IPS-20b (cell line): ENCODE measurements around the gene DHX15.
"Not testable (repeated sequence)": the region's sequence is repeated elsewhere in the genome, so short reads cannot be mapped to it uniquely, and the experiment has no call there.

Experiments
- H3K27ac ChIP-seq: one replicate; pipeline ENCODE4 v1.5.1; 2013; ENCODE audit warnings: low read length
- H3K27me3 ChIP-seq: 2 replicates; pipeline ENCODE4 v1.6.1; 2013; ENCODE audit warnings: mild to moderate bottlenecking, low read length, inconsistent platforms; ENCODE audit not compliant: insufficient read depth
- H3K36me3 ChIP-seq: 2 replicates; pipeline ENCODE4 v1.6.1; 2013; ENCODE audit warnings: low read depth, mild to moderate bottlenecking, inconsistent platforms, low read length, moderate library complexity; ENCODE audit not compliant: insufficient read depth
- H3K4me1 ChIP-seq: 2 replicates; pipeline ENCODE4 v1.6.1; 2013; ENCODE audit warnings: mild to moderate bottlenecking, control low read depth, inconsistent platforms, low read length, moderate library complexity; ENCODE audit not compliant: insufficient read depth
- H3K4me3 ChIP-seq: 2 replicates; pipeline ENCODE4 v1.5.1; 2013; ENCODE audit warnings: mild to moderate bottlenecking, low read length, inconsistent platforms
- H3K9ac ChIP-seq: 2 replicates; pipeline ENCODE4 v1.6.1; 2013; ENCODE audit warnings: low read depth, mild to moderate bottlenecking, inconsistent platforms, low read length, moderate library complexity
- H3K9me3 ChIP-seq: 2 replicates; pipeline ENCODE4 v1.6.1; 2013; ENCODE audit warnings: mild to moderate bottlenecking, low read depth, low read length, inconsistent platforms; ENCODE audit not compliant: insufficient read depth

Gene DHX15

GRCh38 chr4:24507439-24507838 lies 76.9 kb downstream of the DHX15 start:
- Histone ChIP-seq H3K9me3 (no peaks in the 10 kb centered on the region), H3K36me3 (peaks cover 8% of the 10 kb centered on the region), H3K4me1 (peaks cover 33% of the 10 kb centered on the region), H3K27me3 (no peaks in the 10 kb centered on the region), H3K27ac (no peak overlapping the region), H3K4me3 (no peak overlapping the region), H3K9ac (no peak overlapping the region; the same call in 1 of the 2 replicates)

GRCh38 chr4:24503090-24503489 lies 81.3 kb downstream of the DHX15 start:
- not testable (repeated sequence) for H3K4me3 ChIP-seq, H3K9me3 ChIP-seq, H3K27me3 ChIP-seq, H3K27ac ChIP-seq, H3K9ac ChIP-seq, H3K4me1 ChIP-seq, H3K36me3 ChIP-seq

DNA sequence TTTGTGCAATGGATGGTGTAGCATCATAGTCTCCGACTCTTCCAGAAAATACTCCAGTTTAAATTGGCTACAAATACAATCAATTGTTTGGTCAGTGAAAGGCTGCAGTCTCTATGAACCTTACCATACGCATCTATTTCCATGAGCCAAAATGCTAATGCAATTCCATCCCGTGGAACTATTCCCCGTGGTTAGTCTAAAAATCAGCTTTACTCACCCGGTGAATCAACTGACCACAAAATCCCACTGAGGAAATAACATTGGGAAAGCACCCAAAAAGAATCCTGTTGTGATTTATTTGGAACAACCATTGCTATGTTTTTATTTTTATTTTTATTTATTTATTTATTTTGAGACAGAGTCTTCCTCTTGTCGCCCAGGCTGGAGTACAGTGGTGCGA lies 87.1 kb downstream of the DHX15 start:
- Histone ChIP-seq H3K36me3 (no peaks in the 10 kb centered on the region), H3K27me3 (no peaks in the 10 kb centered on the region), H3K4me3 (no peak overlapping the region), H3K4me1 (no peaks in the 10 kb centered on the region; the same call in 1 of the 2 replicates), H3K9me3 (peaks cover 6% of the 10 kb centered on the region; the same call in 1 of the 2 replicates), H3K9ac (no peak overlapping the region), H3K27ac (no peak overlapping the region)

DNA sequence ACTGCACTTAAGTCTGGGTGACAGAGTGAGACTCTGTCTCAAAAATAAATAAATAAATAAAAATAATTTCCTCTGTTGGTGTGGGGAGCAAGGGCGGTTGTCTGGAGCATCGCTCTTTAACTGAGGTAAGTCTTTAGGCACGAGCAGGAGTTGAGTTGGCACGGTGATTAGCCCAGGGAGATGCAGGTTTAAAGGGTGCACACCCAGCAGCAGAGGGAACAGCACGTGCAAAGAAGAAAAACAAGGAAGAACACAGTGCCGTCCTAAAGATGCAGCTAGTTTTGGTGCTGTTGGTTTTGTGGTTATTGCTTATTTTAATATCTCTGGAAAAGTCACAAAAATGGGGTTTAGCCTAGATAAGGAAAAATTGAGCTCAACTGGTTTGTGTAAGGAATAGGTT lies 87.8 kb downstream of the DHX15 start:
- Histone ChIP-seq H3K9me3 (peaks cover 6% of the 10 kb centered on the region; the same call in 1 of the 2 replicates), H3K4me1 (no peaks in the 10 kb centered on the region; the same call in 1 of the 2 replicates)

GRCh38 chr4:24495388-24495787 lies 89.0 kb downstream of the DHX15 start:
- Histone ChIP-seq H3K4me1 (no peaks in the 10 kb centered on the region; the same call in 1 of the 2 replicates), H3K4me3 (no peak overlapping the region), H3K9ac (no peak overlapping the region), H3K27me3 (no peaks in the 10 kb centered on the region), H3K27ac (no peak overlapping the region), H3K36me3 (no peaks in the 10 kb centered on the region), H3K9me3 (peaks cover 6% of the 10 kb centered on the region; the same call in 1 of the 2 replicates)

More for the DNA sequence above, 87.8 kb downstream of the DHX15 start:
- Histone ChIP-seq H3K27me3 (no peaks in the 10 kb centered on the region), H3K27ac (no peak overlapping the region), H3K4me3 (no peak overlapping the region), H3K9ac (no peak overlapping the region), H3K36me3 (no peaks in the 10 kb centered on the region)

DNA sequence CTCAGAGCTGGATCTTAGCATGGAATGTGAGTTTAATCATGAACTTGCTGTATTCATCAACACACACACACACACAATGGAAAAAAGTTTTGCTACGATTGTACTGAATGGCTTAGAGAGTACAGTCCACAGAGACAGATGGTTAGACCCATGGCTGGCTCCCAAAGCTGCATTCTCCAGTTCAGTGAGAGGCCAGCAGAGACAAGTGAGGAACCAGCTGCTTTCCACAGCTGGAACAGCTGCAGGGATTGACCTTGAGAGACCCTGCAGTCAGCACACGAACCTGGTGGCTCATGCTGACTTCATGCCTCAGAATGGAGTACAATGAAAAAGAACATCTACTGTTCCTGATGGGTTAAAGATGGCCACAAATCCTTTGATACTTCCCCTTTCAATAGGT lies 94.5 kb downstream of the DHX15 start:
- Histone ChIP-seq H3K4me1 (no peaks in the 10 kb centered on the region), H3K9me3 (peaks cover 5% of the 10 kb centered on the region; the same call in 1 of the 2 replicates), H3K4me3 (no peak overlapping the region), H3K9ac (no peak overlapping the region), H3K27me3 (no peaks in the 10 kb centered on the region), H3K36me3 (no peaks in the 10 kb centered on the region), H3K27ac (no peak overlapping the region)

GRCh38 chr4:24488399-24489164 lies 95.8 kb downstream of the DHX15 start:
- Histone ChIP-seq H3K9me3 (no peaks in the 10 kb centered on the region), H3K27ac (no peak overlapping the region), H3K36me3 (no peaks in the 10 kb centered on the region), H3K27me3 (no peaks in the 10 kb centered on the region), H3K9ac (no peak overlapping the region), H3K4me1 (no peaks in the 10 kb centered on the region), H3K4me3 (no peak overlapping the region)

GRCh38 chr4:24482871-24483270 lies 101.5 kb downstream of the DHX15 start:
- Histone ChIP-seq H3K27me3 (no peaks in the 10 kb centered on the region), H3K36me3 (no peaks in the 10 kb centered on the region), H3K27ac (no peak overlapping the region), H3K4me1 (peaks cover under 1% of the 10 kb centered on the region; the same call in 1 of the 2 replicates), H3K9me3 (no peaks in the 10 kb centered on the region), H3K4me3 (no peak overlapping the region), H3K9ac (no peak overlapping the region)

- H3K4me3 ChIP-seq, result no peak overlapping the region
- H3K27ac ChIP-seq, result no peak overlapping the region
- no peaks in the 10 kb centered on the region for H3K9me3 ChIP-seq
- H3K27me3 ChIP-seq, result no peaks in the 10 kb centered on the region
- peaks cover 14% of the 10 kb centered on the region for H3K4me1 ChIP-seq
- no peak overlapping the region for H3K9ac ChIP-seq
- H3K36me3 ChIP-seq, result no peaks in the 10 kb centered on the region
Observed at GRCh38 chr4:24477919-24478318, 106.4 kb downstream of the DHX15 start.
